ENCODE results near the gene RAI1.

The RAI1 gene

GRCh38 chr17:17749025-17749772 lies 67.9 kb downstream of the RAI1 start:
- CTCF ChIA-PET = interaction anchor here (0.6 to 2.2 kb wide), 11 partner anchors 11 to 237 kb away, joined by 3 to 12 read pairs (median 4); no protein-coding TSS in a partner anchor
- Histone ChIP-seq H3K4me1 (ENCODE audit: control insufficient read depth, insufficient read depth, low read length) (peaks cover 8% of the 10 kb centered on the region; the same call in 1 of the 2 replicates), H3K9me3 (ENCODE audit: control insufficient read depth, insufficient read depth, low read depth, low read length) (no peaks in the 10 kb centered on the region), H3K4me3 (ENCODE audit: low read depth, low read length) (no peak overlapping the region), H3K27ac (ENCODE audit: extremely low read depth, low read depth, low read length) (no peak overlapping the region), H3K36me3 (ENCODE audit: control insufficient read depth in 2 of 2, insufficient read depth in 1 of 2, low read length in 2 of 2) (no peaks in the 10 kb centered on the region)
- POLR2A ChIA-PET = interaction anchor here (1.4 kb wide), 1 partner anchor 10 kb away, joined by 6 read pairs; no protein-coding TSS in a partner anchor
- TF ChIP-seq SETDB1 (IDR thresholded peaks at IDR 0.05; ENCODE audit: insufficient read length, low read length) = no peak
- TF ChIP-seq ZNF223 (tag by site-specific recombination; IDR thresholded peaks at IDR 0.05) = no peak
- TF ChIP-seq SP2 (tag by site-specific recombination; IDR thresholded peaks at IDR 0.05) = peak; percentile 49
- TF ChIP-seq ZNF701 (tag by site-specific recombination; IDR thresholded peaks at IDR 0.05) = no peak
- no peak for TF ChIP-seq ZNF792 (tag by site-specific recombination; IDR thresholded peaks at IDR 0.05)
- no peak for TF ChIP-seq ZNF768 (tag by site-specific recombination; IDR thresholded peaks at IDR 0.05)
- TF ChIP-seq ATF2 (tag by site-specific recombination; IDR thresholded peaks at IDR 0.05; ENCODE audit: low read depth) = no peak
- TF ChIP-seq KLF17 (tag by site-specific recombination; IDR thresholded peaks at IDR 0.05) = no peak
- TF ChIP-seq CTCF (tag by site-specific recombination; IDR thresholded peaks at IDR 0.05) = no peak
- TF ChIP-seq ZBTB1 (tag by site-specific recombination; IDR thresholded peaks at IDR 0.05) = no peak
- no peak for TF ChIP-seq ZBTB20 (tag by site-specific recombination; IDR thresholded peaks at IDR 0.05)
- no peak for TF ChIP-seq ZNF449 (tag by site-specific recombination; IDR thresholded peaks at IDR 0.05)
- TF ChIP-seq HOXC10 (CRISPR knock-in tag; IDR thresholded peaks at IDR 0.05) = no peak
- no peak for TF ChIP-seq KLF10 (tag by site-specific recombination; IDR thresholded peaks at IDR 0.05)
- TF ChIP-seq ZNF391 (tag by site-specific recombination; IDR thresholded peaks at IDR 0.05; ENCODE audit: borderline replicate concordance, low read depth) = no peak
- no peak for TF ChIP-seq ZNF580 (tag by site-specific recombination; IDR thresholded peaks at IDR 0.05)
- no peak for TF ChIP-seq ZNF529 (tag by site-specific recombination; IDR thresholded peaks at IDR 0.05; ENCODE audit: insufficient replicate concordance)
- peak; percentile 34; the same call in 1 of the 2 replicates for TF ChIP-seq ZIC2 (tag by site-specific recombination; IDR thresholded peaks at IDR 0.05)
- no peak for TF ChIP-seq ZNF202 (tag by site-specific recombination; IDR thresholded peaks at IDR 0.05; ENCODE audit: borderline replicate concordance)
- peak; percentile 47; the same call in 1 of the 2 replicates for TF ChIP-seq ZNF423 (tag by site-specific recombination; IDR thresholded peaks at IDR 0.05)
- no peak for TF ChIP-seq ZNF488 (tag by site-specific recombination; IDR thresholded peaks at IDR 0.05)
- TF ChIP-seq GLIS1 (tag by site-specific recombination; IDR thresholded peaks at IDR 0.05) = peak; percentile 66
- peak; percentile 38 for TF ChIP-seq ZBTB17 (tag by site-specific recombination; IDR thresholded peaks at IDR 0.05)
- TF ChIP-seq ZNF155 (tag by site-specific recombination; IDR thresholded peaks at IDR 0.05) = no peak
- TF ChIP-seq ZNF677 (tag by site-specific recombination; IDR thresholded peaks at IDR 0.05) = no peak
- no peak for TF ChIP-seq REPIN1 (tag by site-specific recombination; IDR thresholded peaks at IDR 0.05; ENCODE audit: low read depth)
- TF ChIP-seq TCF7L2 (IDR thresholded peaks at IDR 0.05; ENCODE audit: borderline replicate concordance, low read depth, low read length) = no peak
- no peak for TF ChIP-seq ZNF132 (tag by site-specific recombination; IDR thresholded peaks at IDR 0.05; ENCODE audit: borderline replicate concordance)
- TF ChIP-seq ZSCAN23 (tag by site-specific recombination; IDR thresholded peaks at IDR 0.05) = no peak
- TF ChIP-seq ZNF776 (tag by site-specific recombination; IDR thresholded peaks at IDR 0.05; ENCODE audit: borderline replicate concordance) = no peak
- no peak for TF ChIP-seq ZNF175 (tag by site-specific recombination; IDR thresholded peaks at IDR 0.05)
- no peak for TF ChIP-seq ZNF19 (tag by site-specific recombination; IDR thresholded peaks at IDR 0.05; ENCODE audit: low read depth)
- no peak for TF ChIP-seq ZNF184 (tag by site-specific recombination; IDR thresholded peaks at IDR 0.05)

All from HEK293 (cell line).